Measurements from ENCODE around the gene AMOTL1.
"Not testable (repeated sequence)": the region's sequence is repeated elsewhere in the genome, so short reads cannot be mapped to it uniquely, and the experiment has no call there.

The AMOTL1 gene

GRCh38 chr11:94888204-94888603 lies 120.0 kb downstream of the AMOTL1 start:
- no peak for DNase-seq

DNA sequence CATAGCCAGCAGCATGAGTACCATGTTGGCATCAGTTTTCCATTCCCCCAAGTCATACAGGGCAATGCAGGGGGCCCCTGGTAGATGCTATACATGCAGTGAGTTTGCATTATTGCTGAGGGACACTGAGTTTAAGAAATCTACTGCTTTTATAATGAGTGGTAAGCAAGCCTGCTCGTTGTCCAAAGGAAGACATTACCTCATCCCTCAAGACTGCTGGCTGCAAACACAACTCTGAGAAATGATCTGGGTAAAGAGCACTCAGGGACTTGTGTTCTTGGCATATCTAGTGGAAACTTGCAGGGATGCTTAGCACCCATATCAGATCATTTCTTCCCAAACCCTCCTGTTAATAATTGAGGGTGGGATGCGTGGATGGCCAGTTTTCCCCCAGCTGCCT lies 127.3 kb downstream of the AMOTL1 start:
- no peak for DNase-seq

GRCh38 chr11:94895971-94896370 lies 127.8 kb downstream of the AMOTL1 start:
- DNase-seq: no peak

- DNase-seq: peak; percentile 49
Observed at GRCh38 chr11:94897330-94897768, 129.2 kb downstream of the AMOTL1 start.

GRCh38 chr11:94907226-94907625 lies 139.1 kb downstream of the AMOTL1 start:
- DNase-seq: no peak

- DNase-seq: no peak
Observed at GRCh38 chr11:94909371-94909820, 141.2 kb downstream of the AMOTL1 start.

DNA sequence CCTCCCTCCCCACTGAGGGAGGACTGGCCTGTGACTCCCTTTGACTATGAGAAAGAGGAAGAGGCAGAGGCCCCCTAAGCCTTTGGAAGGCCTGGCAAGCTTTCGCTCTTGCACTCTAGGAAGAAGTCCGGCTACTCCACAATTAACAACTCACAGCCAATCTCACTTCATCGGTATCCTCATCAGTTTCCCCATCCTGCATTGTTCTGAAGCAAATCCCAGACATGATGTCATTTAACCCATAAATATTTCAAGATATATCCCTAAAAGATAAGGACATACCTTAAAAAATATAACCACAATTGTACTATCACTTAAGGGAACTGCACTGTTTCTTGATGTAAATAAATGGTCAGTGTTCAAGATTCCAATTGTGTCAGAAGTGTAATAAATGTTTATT lies 142.1 kb downstream of the AMOTL1 start:
- DNase-seq: no peak

- DNase-seq: no peak
Observed at GRCh38 chr11:94910779-94911178, 142.6 kb downstream of the AMOTL1 start.

GRCh38 chr11:94912806-94913205 lies 144.7 kb downstream of the AMOTL1 start:
- no peak for DNase-seq

DNA sequence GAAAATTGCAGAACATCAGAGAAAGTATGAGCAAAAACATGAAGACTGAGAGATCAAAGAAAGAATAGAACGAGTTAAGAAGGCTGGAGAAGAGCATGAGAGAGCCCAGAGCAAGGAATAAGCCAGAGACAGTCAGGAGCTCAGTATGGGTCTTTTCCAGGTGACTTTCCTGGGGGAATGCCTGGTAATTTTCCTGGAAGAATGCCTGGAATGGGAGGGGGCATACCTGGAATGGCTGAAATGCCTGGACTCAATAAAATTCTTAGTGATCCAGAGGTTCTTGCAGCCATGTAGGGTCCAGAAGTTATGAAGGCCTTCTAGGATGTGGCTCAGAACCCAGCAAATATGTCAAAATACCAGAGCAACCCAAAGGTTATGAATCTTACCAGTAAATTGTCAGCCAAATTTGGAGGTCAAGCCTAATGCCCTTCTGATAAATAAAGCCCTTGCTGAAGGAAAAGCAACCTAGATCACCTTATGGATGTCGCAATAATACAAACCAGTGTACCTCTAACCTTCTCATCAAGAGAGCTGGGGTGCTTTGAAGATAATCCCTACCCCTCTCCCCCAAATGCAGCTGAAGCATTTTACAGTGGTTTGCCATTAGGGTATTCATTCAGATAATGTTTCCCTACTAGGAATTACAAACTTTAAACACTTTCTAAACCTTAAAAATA lies 145.7 kb downstream of the AMOTL1 start:
- not testable (repeated sequence) for DNase-seq

- no peak for DNase-seq
Observed at GRCh38 chr11:94920311-94920710, 152.2 kb downstream of the AMOTL1 start.

GRCh38 chr11:94922321-94923003 lies 154.3 kb downstream of the AMOTL1 start:
- DNase-seq: no peak

GRCh38 chr11:94923004-94923334 lies 154.8 kb downstream of the AMOTL1 start:
- DNase-seq: no peak

GRCh38 chr11:94924171-94924572 lies 156.0 kb downstream of the AMOTL1 start:
- no peak for DNase-seq

GRCh38 chr11:94924612-94925011 lies 156.5 kb downstream of the AMOTL1 start:
- no peak for DNase-seq

- no peak for DNase-seq
Observed at GRCh38 chr11:94925422-94926270, 157.5 kb downstream of the AMOTL1 start.

- DNase-seq: no peak
Observed at GRCh38 chr11:94926271-94926625, 158.1 kb downstream of the AMOTL1 start.

All from activated CD4-positive, alpha-beta T cell treated with anti-CD3 and anti-CD28 coated beads, Interleukin-2, amount 50 U/mL, for 16 hours (primary cell).